ENCODE results near the gene SORL1-AS1.

DNA sequence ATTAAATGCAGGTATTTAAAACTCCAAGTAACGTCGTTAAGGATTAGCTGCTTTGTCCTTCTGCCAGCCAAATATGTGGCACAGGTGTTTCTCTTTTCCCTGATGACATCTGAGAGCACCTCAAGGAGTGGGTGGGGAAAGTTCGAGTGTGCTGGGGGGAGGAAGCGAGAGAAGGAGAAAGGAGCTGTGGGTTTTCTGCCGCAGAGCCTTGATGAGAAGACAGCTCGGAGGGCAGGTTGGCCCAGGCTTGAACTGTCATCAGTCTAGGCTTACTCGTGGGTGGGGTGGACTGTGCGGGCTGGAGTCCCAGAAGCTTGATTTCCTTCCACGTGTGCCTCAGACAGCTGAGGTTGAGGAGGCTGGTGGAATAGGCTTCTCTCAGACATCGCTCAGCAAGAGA, 15.2 kb upstream of the SORL1-AS1 start:
- TF ChIP-seq SUZ12 (IDR thresholded peaks at IDR 0.05; ENCODE audit: extremely low read depth, insufficient read depth, insufficient read length) = no peak
- TF ChIP-seq ZNF274 (IDR thresholded peaks at IDR 0.05; ENCODE audit: low read depth, low read length) = no peak
- no peak for TF ChIP-seq YY1 (IDR thresholded peaks at IDR 0.05; ENCODE audit: insufficient read depth, insufficient read length)

Data from NT2/D1 (cell line).